H1 (cell line): ENCODE data around the gene DENND2C. TPM values are rescaled to one million over a fixed set of nuclear protein-coding genes. Genes with fewer than 3 reads are reported as not detected.

Experiments
- EZH2 ChIP-seq: fragments of 200-600 bp; sonication (generic); IDR thresholded peaks from 2 replicates; pipeline ENCODE4 v1.7.1; 2012; ENCODE audit warnings: low read depth, mild to moderate bottlenecking, moderate library complexity, low read length, inconsistent platforms; ENCODE audit not compliant: severe bottlenecking
- KDM5A ChIP-seq: fragments of 200-600 bp; IDR thresholded peaks from 2 replicates; pipeline ENCODE4 v1.7.1; 2012; ENCODE audit warnings: mild to moderate bottlenecking, low read length, inconsistent platforms, mixed read lengths
- POLR2A ChIP-seq, 2 experiments: IDR thresholded peaks; 1 replicate in 1 of 2; 2 replicates in 1 of 2; pipeline ENCODE4 v1.6.1; 2011; ENCODE audit warnings: low read depth in 2 of 2, low read length in 2 of 2, mild to moderate bottlenecking in 2 of 2; ENCODE audit errors: control extremely low read depth in 1 of 2
- polyA plus RNA-seq, 7 experiments: library from polyadenylated mRNA; depleted of rRNA in 3 of 7; stranded (reverse) in 5 of 7; unstranded in 2 of 7; fragments of >200 nt in 5 of 7; fragments of 200-250 nt in 2 of 7; gene quantifications; 1 replicate in 5 of 7; 2 replicates in 1 of 7; 4 replicates in 1 of 7; pipeline versions ENCODE4 v1.2.1 to v1.2.3, GENCODE V29; 2011 to 2013; ENCODE audit warnings: missing spikeins in 2 of 7, mixed read lengths in 2 of 7
- total RNA-seq: library from RNA; stranded (reverse); fragmentation: NEBNext Ultra II Directional; extraction: Animal tissue kit (Norgen Biotek cat#: 25700); gene quantifications from 2 replicates; pipeline ENCODE4 v1.2.1, GENCODE V29; 2021

Gene DENND2C
- total and polyA plus RNA-seq, 2 of the 8 experiments (the other 6 are each of a cell fraction or from before 2014, with no cell fraction given): 1.8 to 5.5 TPM

- TF ChIP-seq EZH2: no peak
- TF ChIP-seq KDM5A: no peak
- TF ChIP-seq POLR2A (IDR thresholded peaks at IDR 0.05; ENCODE audit: control extremely low read depth in 1 of 2, low read depth in 2 of 2, low read length in 2 of 2): no peak
These were observed 24.9 kb upstream of the DENND2C start (continued) for GRCh38 chr1:114694540-114695310.
